SH-SY5Y (cell line): ENCODE measurements around the gene SNX5.
A peak's percentile ranks its signal among the peaks of the same experiment; 100 is the strongest.

Source experiments
- GATA2 ChIP-seq: IDR thresholded peaks from 2 replicates; pipeline ENCODE4 v1.6.1; 2011; ENCODE audit warnings: mild to moderate bottlenecking, low read depth, low read length
- GATA3 ChIP-seq: IDR thresholded peaks from 2 replicates; pipeline ENCODE4 v1.6.1; 2011; ENCODE audit warnings: low read depth, mild to moderate bottlenecking, low read length, moderate library complexity

The SNX5 gene

GRCh38 chr20:17968366-17969277 is at the start of gene SNX5, which contains the start of gene MGME1:
Gene SNX5 (minus strand): TSS chr20:17968794. CDS start chr20:17968425, 369 bp downstream.
Gene MGME1 (plus strand): TSS chr20:17969018. CDS start chr20:17969860, 842 bp downstream.
- TF ChIP-seq GATA2 (no peak), GATA3 (no peak)

GRCh38 chr20:18018100-18018499 is 49.5 kb upstream of the SNX5 start:
- TF ChIP-seq GATA2 (no peak), GATA3 (no peak)

GRCh38 chr20:18016772-18017171 is 48.2 kb upstream of the SNX5 start:
- TF ChIP-seq GATA2 (peak; percentile 68; the same call in 1 of the 2 replicates), GATA3 (0 out of 2 replicates have a peak, but pooled peaks have one; percentile 29)

- TF ChIP-seq GATA2 (no peak), GATA3 (no peak)
Observed at GRCh38 chr20:18014411-18014810, 45.8 kb upstream of the SNX5 start.

GRCh38 chr20:18012901-18013300 is 44.3 kb upstream of the SNX5 start:
- no peak for TF ChIP-seq GATA2

- TF ChIP-seq GATA2, result no peak
- TF ChIP-seq GATA3, result no peak
Observed at GRCh38 chr20:18011951-18012645, 43.5 kb upstream of the SNX5 start.

- no peak for TF ChIP-seq GATA2
- TF ChIP-seq GATA3, result no peak
Observed at GRCh38 chr20:18011482-18011881, 42.9 kb upstream of the SNX5 start.

GRCh38 chr20:18009116-18009515 is 40.5 kb upstream of the SNX5 start:
- no peak for TF ChIP-seq GATA3
- TF ChIP-seq GATA2, result no peak

- TF ChIP-seq GATA3 (no peak), GATA2 (no peak)
Observed at GRCh38 chr20:18007534-18008292, 39.1 kb upstream of the SNX5 start.

- TF ChIP-seq GATA3, result no peak
- no peak for TF ChIP-seq GATA2
Observed at GRCh38 chr20:18006684-18007083, 38.1 kb upstream of the SNX5 start.

- no peak for TF ChIP-seq GATA3
- TF ChIP-seq GATA2, result no peak
Observed at GRCh38 chr20:18005990-18006364, 37.4 kb upstream of the SNX5 start.

- TF ChIP-seq GATA3 (no peak), GATA2 (no peak)
Observed at GRCh38 chr20:18005170-18005989, 36.8 kb upstream of the SNX5 start.

- TF ChIP-seq GATA2 (no peak), GATA3 (no peak)
Observed at GRCh38 chr20:18004384-18005031, 35.9 kb upstream of the SNX5 start.
